A549 (cell line): ENCODE results near the gene CD3E.

Experiments used
- CBX2 ChIP-seq: fragments of 200-600 bp; sonication (generic); IDR thresholded peaks from 2 replicates; pipeline ENCODE4 v1.6.1; 2016; ENCODE audit warnings: low read depth, mild to moderate bottlenecking, borderline replicate concordance
- EHF ChIP-seq: fragments of 250-450 bp; sonication (Bioruptor Pico); IDR thresholded peaks from 2 replicates; pipeline ENCODE4 v1.5.0; 2020; ENCODE audit warnings: mild to moderate bottlenecking
- FOSB ChIP-seq: fragments of 250-450 bp; sonication (Bioruptor Pico); IDR thresholded peaks from 2 replicates; pipeline ENCODE4 v1.5.0; 2020; ENCODE audit warnings: mild to moderate bottlenecking, moderate library complexity
- HOXA7 ChIP-seq: fragments of 250-450 bp; sonication (Bioruptor Pico); IDR thresholded peaks from 2 replicates; pipeline ENCODE4 v1.5.0; 2020; ENCODE audit warnings: mild to moderate bottlenecking, moderate library complexity
- JUN ChIP-seq, 2 experiments: fragments of >200 bp; sonication (Bioruptor Twin); formaldehyde crosslinking; IDR thresholded peaks; 2 replicates in 1 of 2; 3 replicates in 1 of 2; pipeline ENCODE4 v1.6.1; 2016 to 2017
- MAFK ChIP-seq: fragments of 450-650 bp; IDR thresholded peaks from 2 replicates; pipeline ENCODE4 v1.6.1; 2014; ENCODE audit not compliant: partially characterized antibody
- PHF8 ChIP-seq: fragments of 200-600 bp; sonication (generic); IDR thresholded peaks from 2 replicates; pipeline ENCODE4 v1.6.1; 2016; ENCODE audit warnings: low read depth, mild to moderate bottlenecking, antibody characterized with exemption, moderate library complexity, borderline replicate concordance
- POLR2A ChIP-seq: IDR thresholded peaks from 2 replicates; pipeline ENCODE4 v1.6.1; 2012; ENCODE audit warnings: mild to moderate bottlenecking, low read length
- RAD21 ChIP-seq, 2 experiments: fragments of >200 bp in 1 of 2; sonication (Bioruptor Twin) in 1 of 2; formaldehyde crosslinking in 1 of 2; IDR thresholded peaks in 1 of 2; conservative IDR thresholded peaks in 1 of 2; 2 replicates in 1 of 2; 3 replicates in 1 of 2; pipeline ENCODE4 v1.6.1; 2012 to 2018; ENCODE audit warnings: inconsistent platforms in 1 of 2
- RARB ChIP-seq: fragments of 250-450 bp; sonication (Bioruptor Pico); IDR thresholded peaks from 2 replicates; pipeline ENCODE4 v1.8.0; 2021; ENCODE audit warnings: mild to moderate bottlenecking, moderate library complexity
- SMC3 ChIP-seq: fragments of >200 bp; sonication (Bioruptor Twin); formaldehyde crosslinking; IDR thresholded peaks from 3 replicates; pipeline ENCODE4 v1.6.1; 2018; ENCODE audit warnings: inconsistent platforms
- TF ChIP-seq, protein P1 (sequence below): IDR thresholded peaks from 2 replicates; pipeline ENCODE4 v1.6.1; 2012
- TF ChIP-seq, protein P2 (sequence below): fragments of >200 bp; sonication (Bioruptor Twin); formaldehyde crosslinking; IDR thresholded peaks from 3 replicates; pipeline ENCODE4 v1.5.1; 2016
- TF ChIP-seq, protein P3 (sequence below): fragments of 200-600 bp; sonication (generic); IDR thresholded peaks from 2 replicates; pipeline ENCODE4 v1.6.1; 2016; ENCODE audit warnings: antibody characterized with exemption, mild to moderate bottlenecking, moderate library complexity

DNA sequence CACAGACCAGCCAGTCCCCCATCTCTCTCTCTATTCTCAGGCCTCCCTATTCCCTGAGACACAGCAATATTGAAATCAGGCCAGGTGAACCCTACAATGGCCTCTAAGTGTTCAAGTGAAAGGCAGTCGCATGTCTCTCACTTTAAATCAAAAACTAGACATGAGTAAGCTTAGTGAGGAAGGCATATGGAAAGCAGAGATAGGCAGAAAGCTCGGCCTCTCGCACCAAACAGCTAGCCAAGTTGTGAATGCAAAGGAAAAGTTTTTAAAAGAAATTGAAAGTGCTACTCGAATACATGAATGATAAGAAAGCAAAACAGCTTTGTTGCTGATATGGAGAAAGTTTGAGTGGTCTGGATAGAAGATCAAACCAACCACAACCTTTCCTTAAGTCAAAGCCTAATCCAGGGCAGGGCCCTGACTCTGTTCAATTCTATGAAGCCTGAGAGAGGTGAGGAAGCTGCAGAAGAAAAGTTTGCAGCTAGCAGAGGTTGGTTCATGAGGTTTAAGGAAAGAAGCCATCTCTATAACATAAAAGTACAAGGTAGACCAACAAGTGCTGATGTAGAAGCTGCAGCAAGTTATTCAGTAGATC lies 20.7 kb upstream of the CD3E start:
- TF ChIP-seq, protein P1, sequence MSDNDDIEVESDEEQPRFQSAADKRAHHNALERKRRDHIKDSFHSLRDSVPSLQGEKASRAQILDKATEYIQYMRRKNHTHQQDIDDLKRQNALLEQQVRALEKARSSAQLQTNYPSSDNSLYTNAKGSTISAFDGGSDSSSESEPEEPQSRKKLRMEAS: no peak
- TF ChIP-seq, protein P2, sequence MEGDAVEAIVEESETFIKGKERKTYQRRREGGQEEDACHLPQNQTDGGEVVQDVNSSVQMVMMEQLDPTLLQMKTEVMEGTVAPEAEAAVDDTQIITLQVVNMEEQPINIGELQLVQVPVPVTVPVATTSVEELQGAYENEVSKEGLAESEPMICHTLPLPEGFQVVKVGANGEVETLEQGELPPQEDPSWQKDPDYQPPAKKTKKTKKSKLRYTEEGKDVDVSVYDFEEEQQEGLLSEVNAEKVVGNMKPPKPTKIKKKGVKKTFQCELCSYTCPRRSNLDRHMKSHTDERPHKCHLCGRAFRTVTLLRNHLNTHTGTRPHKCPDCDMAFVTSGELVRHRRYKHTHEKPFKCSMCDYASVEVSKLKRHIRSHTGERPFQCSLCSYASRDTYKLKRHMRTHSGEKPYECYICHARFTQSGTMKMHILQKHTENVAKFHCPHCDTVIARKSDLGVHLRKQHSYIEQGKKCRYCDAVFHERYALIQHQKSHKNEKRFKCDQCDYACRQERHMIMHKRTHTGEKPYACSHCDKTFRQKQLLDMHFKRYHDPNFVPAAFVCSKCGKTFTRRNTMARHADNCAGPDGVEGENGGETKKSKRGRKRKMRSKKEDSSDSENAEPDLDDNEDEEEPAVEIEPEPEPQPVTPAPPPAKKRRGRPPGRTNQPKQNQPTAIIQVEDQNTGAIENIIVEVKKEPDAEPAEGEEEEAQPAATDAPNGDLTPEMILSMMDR: no peak
- no peak for TF ChIP-seq RARB (CRISPR knock-in tag)
- no peak for TF ChIP-seq FOSB (CRISPR knock-in tag)
- TF ChIP-seq RAD21 (conservative IDR thresholded peaks at IDR 0.05 in 1 of 2, IDR thresholded peaks at IDR 0.05 in 1 of 2): no peak
- no peak for TF ChIP-seq PHF8
- TF ChIP-seq HOXA7 (CRISPR knock-in tag): no peak
- TF ChIP-seq CBX2: no peak
- TF ChIP-seq EHF (CRISPR knock-in tag): no peak
- TF ChIP-seq MAFK: no peak
- TF ChIP-seq JUN (IDR thresholded peaks at IDR 0.05): no peak
- TF ChIP-seq SMC3: no peak
- TF ChIP-seq POLR2A: no peak
- TF ChIP-seq, protein P3, sequence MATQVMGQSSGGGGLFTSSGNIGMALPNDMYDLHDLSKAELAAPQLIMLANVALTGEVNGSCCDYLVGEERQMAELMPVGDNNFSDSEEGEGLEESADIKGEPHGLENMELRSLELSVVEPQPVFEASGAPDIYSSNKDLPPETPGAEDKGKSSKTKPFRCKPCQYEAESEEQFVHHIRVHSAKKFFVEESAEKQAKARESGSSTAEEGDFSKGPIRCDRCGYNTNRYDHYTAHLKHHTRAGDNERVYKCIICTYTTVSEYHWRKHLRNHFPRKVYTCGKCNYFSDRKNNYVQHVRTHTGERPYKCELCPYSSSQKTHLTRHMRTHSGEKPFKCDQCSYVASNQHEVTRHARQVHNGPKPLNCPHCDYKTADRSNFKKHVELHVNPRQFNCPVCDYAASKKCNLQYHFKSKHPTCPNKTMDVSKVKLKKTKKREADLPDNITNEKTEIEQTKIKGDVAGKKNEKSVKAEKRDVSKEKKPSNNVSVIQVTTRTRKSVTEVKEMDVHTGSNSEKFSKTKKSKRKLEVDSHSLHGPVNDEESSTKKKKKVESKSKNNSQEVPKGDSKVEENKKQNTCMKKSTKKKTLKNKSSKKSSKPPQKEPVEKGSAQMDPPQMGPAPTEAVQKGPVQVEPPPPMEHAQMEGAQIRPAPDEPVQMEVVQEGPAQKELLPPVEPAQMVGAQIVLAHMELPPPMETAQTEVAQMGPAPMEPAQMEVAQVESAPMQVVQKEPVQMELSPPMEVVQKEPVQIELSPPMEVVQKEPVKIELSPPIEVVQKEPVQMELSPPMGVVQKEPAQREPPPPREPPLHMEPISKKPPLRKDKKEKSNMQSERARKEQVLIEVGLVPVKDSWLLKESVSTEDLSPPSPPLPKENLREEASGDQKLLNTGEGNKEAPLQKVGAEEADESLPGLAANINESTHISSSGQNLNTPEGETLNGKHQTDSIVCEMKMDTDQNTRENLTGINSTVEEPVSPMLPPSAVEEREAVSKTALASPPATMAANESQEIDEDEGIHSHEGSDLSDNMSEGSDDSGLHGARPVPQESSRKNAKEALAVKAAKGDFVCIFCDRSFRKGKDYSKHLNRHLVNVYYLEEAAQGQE: no peak
